HepG2 (cell line): Measurements from ENCODE around the gene SNAP29. TPM values are rescaled to one million over a fixed set of nuclear protein-coding genes. Genes with fewer than 3 reads are reported as not detected.

ENCODE experiments used
- ADNP ChIP-seq: sonication (generic); formaldehyde crosslinking; IDR thresholded peaks from 2 replicates; pipeline ENCODE4 v1.4.0; 2020; ENCODE audit warnings: missing genetic modification reagents
- AGO1 ChIP-seq: fragments of 200-400 bp; formaldehyde crosslinking; IDR thresholded peaks from 2 replicates; pipeline ENCODE4 v1.6.1; 2017; ENCODE audit warnings: mild to moderate bottlenecking, low read depth, low read length, moderate library complexity; ENCODE audit not compliant: poor library complexity, severe bottlenecking
- AKNA ChIP-seq: sonication (generic); formaldehyde crosslinking; IDR thresholded peaks from 2 replicates; pipeline ENCODE4 v1.4.0; 2020; ENCODE audit warnings: missing genetic modification reagents, borderline replicate concordance
- FOXK1 ChIP-seq: sonication (generic); formaldehyde crosslinking; IDR thresholded peaks from 2 replicates; pipeline ENCODE4 v1.4.0; 2020; ENCODE audit warnings: low read depth, missing genetic modification reagents, borderline replicate concordance
- IRX3 ChIP-seq: sonication (generic); formaldehyde crosslinking; IDR thresholded peaks from 2 replicates; pipeline ENCODE4 v1.8.1; 2023; ENCODE audit warnings: mild to moderate bottlenecking, low read depth, missing genetic modification reagents, borderline replicate concordance
- KDM2A ChIP-seq: sonication (generic); formaldehyde crosslinking; IDR thresholded peaks from 2 replicates; pipeline ENCODE4 v1.4.0; 2020; ENCODE audit warnings: low read depth, missing genetic modification reagents, borderline replicate concordance
- KLF11 ChIP-seq: IDR thresholded peaks from 2 replicates; pipeline ENCODE4 v1.6.1; 2016; ENCODE audit warnings: missing compliant biosample characterization
- ZNF264 ChIP-seq: sonication (generic); formaldehyde crosslinking; IDR thresholded peaks from 2 replicates; pipeline ENCODE4 v1.4.0; 2020; ENCODE audit warnings: missing genetic modification reagents
- ZNF318 ChIP-seq: sonication (generic); formaldehyde crosslinking; IDR thresholded peaks from 2 replicates; pipeline ENCODE4 v1.4.0; 2020; ENCODE audit warnings: mild to moderate bottlenecking, missing genetic modification reagents
- ZNF530 ChIP-seq: sonication (generic); formaldehyde crosslinking; IDR thresholded peaks from 2 replicates; pipeline ENCODE4 v1.5.0; 2020; ENCODE audit warnings: low read depth, mild to moderate bottlenecking, missing genetic modification reagents
- polyA plus RNA-seq, 8 experiments: library from polyadenylated mRNA; depleted of rRNA in 3 of 8; stranded (reverse) in 7 of 8; unstranded in 1 of 8; fragments of >200 nt; fragmentation: Illumina TruSeq in 4 of 8; extraction: Trizol in 4 of 8; gene quantifications; 2 replicates each; pipeline versions ENCODE4 v1.2.1 to v1.2.3, GENCODE V29; 2011 to 2016; ENCODE audit warnings: low read depth in 4 of 8, missing spikeins in 1 of 8, mixed read lengths in 1 of 8; ENCODE audit not compliant: insufficient read depth in 1 of 8
- total RNA-seq, 5 experiments: library from RNA; depleted of rRNA; stranded (reverse); fragments of >200 nt; fragmentation: Illumina TruSeq; extraction: Trizol; gene quantifications; 2 replicates each; pipeline ENCODE4 v1.2.3, GENCODE V29; 2016; ENCODE audit warnings: low read depth in 1 of 5
- TF ChIP-seq, protein P1 (sequence below): sonication (generic); IDR thresholded peaks from 2 replicates; pipeline ENCODE4 v1.6.1; 2016; ENCODE audit warnings: low read depth, borderline replicate concordance
- TF ChIP-seq, protein P2 (sequence below): sonication (generic); formaldehyde crosslinking; IDR thresholded peaks from 2 replicates; pipeline ENCODE4 v1.4.0; 2020; ENCODE audit warnings: missing genetic modification reagents

Gene SNAP29
- total and polyA plus RNA-seq, 2 of the 13 experiments (the other 11 are each of a cell fraction or from before 2014, with no cell fraction given), result 12.3 to 30.7 TPM

DNA sequence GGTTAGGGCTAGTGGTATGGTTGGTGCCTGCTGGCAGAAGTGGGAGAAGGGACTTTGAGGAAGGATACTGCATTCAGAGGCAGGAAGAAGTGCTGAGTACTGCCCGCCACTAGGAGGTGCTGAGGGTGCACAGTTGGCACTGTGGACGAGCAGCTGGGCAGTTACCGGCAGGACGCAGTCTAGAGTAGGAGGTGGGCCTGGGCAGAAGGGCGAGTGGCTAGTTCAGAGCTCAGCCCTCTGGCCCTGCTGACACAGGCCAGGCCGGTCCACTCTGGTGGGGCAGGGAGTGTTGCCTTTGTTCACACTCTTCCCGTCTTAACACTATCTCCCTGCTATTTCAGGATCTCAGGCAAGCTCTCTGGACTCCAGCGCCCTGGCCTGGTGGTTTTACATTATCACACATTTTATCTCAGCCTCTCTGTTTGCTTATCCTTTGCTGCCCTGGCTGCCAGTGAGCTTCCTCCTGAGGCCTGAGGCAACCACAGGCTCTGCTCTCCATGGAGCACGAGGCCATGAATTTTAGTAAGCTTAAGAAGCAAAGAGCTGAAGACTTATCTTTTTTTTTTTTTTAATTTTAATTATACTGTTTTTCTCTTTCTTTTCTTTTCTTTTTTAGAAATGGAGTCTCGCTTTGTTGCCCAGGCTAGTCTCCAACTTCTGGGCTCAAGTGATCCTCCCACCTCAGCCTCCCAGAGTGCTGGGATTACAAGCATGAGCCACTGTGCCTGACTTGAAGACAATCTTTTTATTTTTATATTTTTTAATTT, 26.9 kb downstream of the SNAP29 start (continued):
- TF ChIP-seq, protein P1, sequence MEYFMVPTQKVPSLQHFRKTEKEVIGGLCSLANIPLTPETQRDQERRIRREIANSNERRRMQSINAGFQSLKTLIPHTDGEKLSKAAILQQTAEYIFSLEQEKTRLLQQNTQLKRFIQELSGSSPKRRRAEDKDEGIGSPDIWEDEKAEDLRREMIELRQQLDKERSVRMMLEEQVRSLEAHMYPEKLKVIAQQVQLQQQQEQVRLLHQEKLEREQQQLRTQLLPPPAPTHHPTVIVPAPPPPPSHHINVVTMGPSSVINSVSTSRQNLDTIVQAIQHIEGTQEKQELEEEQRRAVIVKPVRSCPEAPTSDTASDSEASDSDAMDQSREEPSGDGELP, result peak; percentile 95
- TF ChIP-seq ADNP (CRISPR knock-in tag), result 0 out of 2 replicates have a peak, but pooled peaks have one; percentile 27
- TF ChIP-seq ZNF264 (CRISPR knock-in tag), result no peak
- TF ChIP-seq IRX3, result no peak
- peak; percentile 90 for TF ChIP-seq KDM2A (CRISPR knock-in tag)
- TF ChIP-seq AKNA, result no peak
- no peak for TF ChIP-seq ZNF530
- 0 out of 2 replicates have a peak, but pooled peaks have one; percentile 62 for TF ChIP-seq KLF11 (CRISPR knock-in tag)
- no peak for TF ChIP-seq ZNF318 (CRISPR knock-in tag)
- TF ChIP-seq, protein P2, sequence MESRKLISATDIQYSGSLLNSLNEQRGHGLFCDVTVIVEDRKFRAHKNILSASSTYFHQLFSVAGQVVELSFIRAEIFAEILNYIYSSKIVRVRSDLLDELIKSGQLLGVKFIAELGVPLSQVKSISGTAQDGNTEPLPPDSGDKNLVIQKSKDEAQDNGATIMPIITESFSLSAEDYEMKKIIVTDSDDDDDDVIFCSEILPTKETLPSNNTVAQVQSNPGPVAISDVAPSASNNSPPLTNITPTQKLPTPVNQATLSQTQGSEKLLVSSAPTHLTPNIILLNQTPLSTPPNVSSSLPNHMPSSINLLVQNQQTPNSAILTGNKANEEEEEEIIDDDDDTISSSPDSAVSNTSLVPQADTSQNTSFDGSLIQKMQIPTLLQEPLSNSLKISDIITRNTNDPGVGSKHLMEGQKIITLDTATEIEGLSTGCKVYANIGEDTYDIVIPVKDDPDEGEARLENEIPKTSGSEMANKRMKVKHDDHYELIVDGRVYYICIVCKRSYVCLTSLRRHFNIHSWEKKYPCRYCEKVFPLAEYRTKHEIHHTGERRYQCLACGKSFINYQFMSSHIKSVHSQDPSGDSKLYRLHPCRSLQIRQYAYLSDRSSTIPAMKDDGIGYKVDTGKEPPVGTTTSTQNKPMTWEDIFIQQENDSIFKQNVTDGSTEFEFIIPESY (CRISPR knock-in tag), result peak; percentile 78
- no peak for TF ChIP-seq AGO1
- TF ChIP-seq FOXK1 (CRISPR knock-in tag), result peak; percentile 12; the same call in 1 of the 2 replicates
